Motor neuron (in vitro differentiated cells): ENCODE results near the gene RGS6. TPM values are rescaled to one million over a fixed set of nuclear protein-coding genes. Genes with fewer than 3 reads are reported as not detected.
A peak's percentile ranks its signal among the peaks of the same experiment; 100 is the strongest.

ENCODE experiments used
- ATAC-seq, 8 experiments: fragments of 200-7000 bp; cut with Tn5 transposase; replicated peaks in 6 of 8; 2 replicates each; pipeline ENCODE4 v1.8.0; 2021; ENCODE audit warnings: mild to moderate bottlenecking in 8 of 8, moderate library complexity in 8 of 8
- H3K27ac ChIP-seq, 2 donors: fragments of 250-450 bp; sonication (Bioruptor Pico); 2 replicates each; pipeline ENCODE4 v1.9.0; 2021; ENCODE audit warnings: antibody characterized with exemption in 2 of 2, mild to moderate bottlenecking in 2 of 2, moderate library complexity in 1 of 2
- H3K4me1 ChIP-seq, 2 donors: fragments of 250-450 bp; sonication (Bioruptor Pico); replicated peaks in 1 of 2; 2 replicates each; pipeline ENCODE4 v1.6.1; 2021; ENCODE audit warnings: antibody characterized with exemption in 2 of 2, mild to moderate bottlenecking in 2 of 2, moderate library complexity in 1 of 2
- H3K4me3 ChIP-seq, 5 donors: fragments of 250-450 bp; sonication (Bioruptor Pico); 2 replicates each; pipeline ENCODE4 v1.9.0; 2021; ENCODE audit warnings: antibody characterized with exemption in 5 of 5, mild to moderate bottlenecking in 5 of 5, moderate library complexity in 4 of 5
- WGBS, 10 experiments: fragments of 450-650 bp; shearing (Covaris generic); methylation state at CpG; one replicate each; pipeline ENCODE4 v1.0.0; 2022; 5-methylcytosine and 5-hydroxymethylcytosine counted together
- in situ Hi-C, 9 experiments: fragments of 400-800 bp; cut with MboI; loops; one replicate each; pipeline ENCODE4 v1.15.0; 2021; ENCODE audit warnings: low sequenced_read_pairs in 9 of 9, low pct_unique_long_range_greater_than_20kb in 2 of 9; ENCODE audit not compliant: unreplicated experiment in 9 of 9
- total RNA-seq, 8 experiments: library from RNA; unstranded; fragments of 300-600 nt; gene quantifications; 2 replicates each; pipeline versions ENCODE4 v1.2.3 to v1.2.4, GENCODE V29; 2022

RGS6 gene
- total RNA-seq, 8 experiments from 2014 or later, result 0.22 to 15.5 (median 1.3) TPM

GRCh38 chr14:72515779-72516770 is 583.8 kb downstream of the RGS6 start:
- H3K4me1 ChIP-seq, result peaks cover 0 to 18% of the 10 kb centered on the region in 2 donors
- 33 to 100% (median 88%) methylated on average over 1 to 5 of the region's 11 CpGs; no CpG with 5 or more reads in 2 of the 10 experiments for WGBS, 10 experiments
- H3K4me3 ChIP-seq, result no peak overlapping the region
- H3K27ac ChIP-seq, result no peak overlapping the region
- in situ Hi-C loops, result loop anchor here in 8 of 9 experiments (5.0 to 25.0 kb wide), 6 partner anchors 371 to 429 kb away; partner anchors contain the start of gene DPF3 (in 3 of the 8)
- peak in 2 of 8 experiments; percentile 9 to 12 for ATAC-seq

- 0 to 80% (median 61%) methylated on average over 1 to 8 of the region's 11 CpGs; no CpG with 5 or more reads in 1 of the 10 experiments for WGBS, 10 experiments
- in situ Hi-C loops, result loop anchor here in 8 of 9 experiments (5.0 to 25.0 kb wide), 6 partner anchors 370 to 428 kb away; partner anchors contain the start of gene DPF3 (in 3 of the 8)
- no peak overlapping the region for H3K4me3 ChIP-seq
- ATAC-seq, result peak; percentile 76 to 88 (median 82)
- peaks cover 0 to 18% of the 10 kb centered on the region in 2 donors for H3K4me1 ChIP-seq
- H3K27ac ChIP-seq, result no peak overlapping the region
Measured at GRCh38 chr14:72516936-72517700, 584.9 kb downstream of the RGS6 start.

DNA sequence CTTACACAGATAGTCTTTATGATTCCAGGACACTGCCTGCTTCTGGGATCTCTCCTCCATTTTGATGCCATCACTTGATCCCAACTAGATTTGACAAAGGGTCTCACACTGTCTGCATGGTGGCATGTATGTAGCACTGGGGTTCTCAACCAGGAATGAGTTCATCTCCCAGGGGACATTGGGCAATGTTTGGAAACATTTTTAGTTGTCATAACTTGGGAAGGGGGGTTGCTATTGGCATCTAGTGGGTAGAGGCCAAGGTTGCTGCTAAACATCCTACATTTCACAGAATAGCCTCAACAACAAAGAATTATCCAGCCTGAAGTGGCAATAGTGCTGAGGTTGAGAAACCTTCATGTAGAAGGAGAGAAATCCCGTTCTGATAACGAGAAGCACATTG is 585.5 kb downstream of the RGS6 start:
- no peak for ATAC-seq
- in situ Hi-C loops, result loop anchor here in 8 of 9 experiments (5.0 to 25.0 kb wide), 6 partner anchors 370 to 427 kb away; partner anchors contain the start of gene DPF3 (in 3 of the 8)

GRCh38 chr14:72518809-72519377 is 586.7 kb downstream of the RGS6 start:
- peaks cover 0 to 13% of the 10 kb centered on the region in 2 donors for H3K4me1 ChIP-seq
- WGBS, 10 experiments, result 66 to 100% (median 92%) methylated on average over 1 to 4 of the region's 4 CpGs; no CpG with 5 or more reads in 5 of the 10 experiments
- in situ Hi-C loops, result loop anchor here in 8 of 9 experiments (5.0 to 25.0 kb wide), 6 partner anchors 368 to 426 kb away; partner anchors contain the start of gene DPF3 (in 3 of the 8)
- no peak overlapping the region for H3K27ac ChIP-seq
- ATAC-seq, result no peak
- no peak overlapping the region for H3K4me3 ChIP-seq

More for the DNA sequence above, 585.5 kb downstream of the RGS6 start:
- Histone ChIP-seq H3K27ac (no peak overlapping the region), H3K4me3 (no peak overlapping the region), H3K4me1 (peaks cover 0 to 18% of the 10 kb centered on the region in 2 donors)
- WGBS, 10 experiments, result 27 to 83% (median 65%) methylated on average over 2 of the region's 2 CpGs; no CpG with 5 or more reads in 4 of the 10 experiments

DNA sequence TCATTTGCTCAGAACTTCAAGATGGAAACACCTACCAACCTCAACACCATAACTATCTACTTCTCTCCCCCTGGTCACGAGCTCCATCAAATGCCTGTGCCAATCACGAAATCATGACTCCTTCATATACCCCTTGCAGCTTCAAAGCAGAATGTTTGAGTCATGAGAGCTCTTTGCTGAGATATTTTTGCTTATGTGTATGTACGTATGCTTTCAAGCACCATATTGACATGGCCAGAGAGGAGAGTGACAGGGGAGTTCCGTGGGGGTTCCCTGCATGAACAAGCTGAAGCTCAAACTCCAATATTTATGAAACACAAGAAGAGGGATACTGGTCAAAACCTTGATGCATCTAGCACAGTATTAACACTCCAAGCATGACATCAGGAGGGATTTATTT is 587.3 kb downstream of the RGS6 start:
- in situ Hi-C loops, result loop anchor here in 8 of 9 experiments (5.0 to 25.0 kb wide), 6 partner anchors 368 to 425 kb away; partner anchors contain the start of gene DPF3 (in 3 of the 8)
- no peak overlapping the region for H3K4me3 ChIP-seq
- ATAC-seq, result no peak
- H3K4me1 ChIP-seq, result peaks cover 0 to 9% of the 10 kb centered on the region in 2 donors
- H3K27ac ChIP-seq, result no peak overlapping the region
- 38 to 100% (median 74%) methylated on average over 1 to 4 of the region's 4 CpGs for WGBS, 10 experiments

DNA sequence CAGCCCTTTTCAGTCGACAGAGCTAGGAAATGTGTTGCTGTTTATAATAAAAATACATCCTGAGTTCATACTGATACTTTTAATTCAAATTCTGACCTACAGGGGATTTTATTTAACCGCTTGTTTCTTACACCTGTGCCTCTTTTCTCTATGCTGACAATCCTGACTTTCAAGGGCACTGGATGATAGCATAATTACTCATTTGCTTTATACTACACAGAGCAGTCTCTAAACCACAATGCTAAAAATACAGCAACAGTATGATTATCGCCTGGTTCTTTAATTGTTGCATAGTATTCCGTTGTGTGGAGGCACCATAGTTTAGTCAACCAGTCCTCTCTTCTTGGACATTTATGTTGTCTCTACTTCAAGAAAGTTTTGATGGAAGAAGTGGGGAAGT is 588.8 kb downstream of the RGS6 start:
- H3K4me1 ChIP-seq, result peaks cover 0 to 3% of the 10 kb centered on the region in 2 donors
- no peak overlapping the region for H3K4me3 ChIP-seq
- in situ Hi-C loops, result loop anchor here in 4 of 9 experiments (5.0 to 25.0 kb wide), 3 partner anchors 366 to 391 kb away; partner anchors contain the start of gene DPF3 (in 2 of the 4)
- no peak overlapping the region for H3K27ac ChIP-seq
- no peak for ATAC-seq
- 23 to 87% (median 69%) methylated on average over 3 to 4 of the region's 4 CpGs; no CpG with 5 or more reads in 1 of the 10 experiments for WGBS, 10 experiments

- H3K27ac ChIP-seq, result no peak overlapping the region
- in situ Hi-C loops, result loop anchor here in 4 of 9 experiments (5.0 to 25.0 kb wide), 3 partner anchors 365 to 390 kb away; partner anchors contain the start of gene DPF3 (in 2 of the 4)
- no peak for ATAC-seq
- 58 to 100% (median 89%) methylated on average over 1 to 8 of the region's 8 CpGs; no CpG with 5 or more reads in 1 of the 10 experiments for WGBS, 10 experiments
- peaks cover 0 to under 1% of the 10 kb centered on the region in 2 donors for H3K4me1 ChIP-seq
- H3K4me3 ChIP-seq, result no peak overlapping the region
Measured at GRCh38 chr14:72521968-72522741, 589.9 kb downstream of the RGS6 start.

DNA sequence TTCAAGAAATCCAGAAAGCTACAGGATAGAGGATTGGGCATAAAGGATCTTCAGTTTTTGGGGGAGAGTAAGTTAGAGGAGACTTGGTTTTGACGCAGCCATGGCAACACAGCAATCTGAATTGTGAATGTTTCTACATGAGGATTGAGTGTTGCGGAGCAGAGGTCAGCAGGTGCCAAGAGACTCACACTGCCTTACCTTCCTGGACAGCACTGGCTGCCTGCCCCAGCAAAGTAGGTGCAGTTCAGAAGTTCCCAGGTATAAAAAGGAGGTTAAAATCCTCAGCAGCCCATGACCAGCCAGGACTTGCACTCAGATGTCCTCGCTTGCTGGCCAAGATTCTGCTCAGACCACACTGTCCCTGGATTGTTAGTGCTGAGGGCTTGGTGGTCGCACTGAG is 590.6 kb downstream of the RGS6 start:
- in situ Hi-C loops, result loop anchor here in 4 of 9 experiments (5.0 to 25.0 kb wide), 3 partner anchors 364 to 389 kb away; partner anchors contain the start of gene DPF3 (in 2 of the 4)
- WGBS, 10 experiments, result 40 to 100% (median 95%) methylated on average over 1 to 4 of the region's 4 CpGs; no CpG with 5 or more reads in 1 of the 10 experiments
- Histone ChIP-seq H3K27ac (no peak overlapping the region), H3K4me1 (no peaks in the 10 kb centered on the region), H3K4me3 (no peak overlapping the region)
- ATAC-seq, result no peak

DNA sequence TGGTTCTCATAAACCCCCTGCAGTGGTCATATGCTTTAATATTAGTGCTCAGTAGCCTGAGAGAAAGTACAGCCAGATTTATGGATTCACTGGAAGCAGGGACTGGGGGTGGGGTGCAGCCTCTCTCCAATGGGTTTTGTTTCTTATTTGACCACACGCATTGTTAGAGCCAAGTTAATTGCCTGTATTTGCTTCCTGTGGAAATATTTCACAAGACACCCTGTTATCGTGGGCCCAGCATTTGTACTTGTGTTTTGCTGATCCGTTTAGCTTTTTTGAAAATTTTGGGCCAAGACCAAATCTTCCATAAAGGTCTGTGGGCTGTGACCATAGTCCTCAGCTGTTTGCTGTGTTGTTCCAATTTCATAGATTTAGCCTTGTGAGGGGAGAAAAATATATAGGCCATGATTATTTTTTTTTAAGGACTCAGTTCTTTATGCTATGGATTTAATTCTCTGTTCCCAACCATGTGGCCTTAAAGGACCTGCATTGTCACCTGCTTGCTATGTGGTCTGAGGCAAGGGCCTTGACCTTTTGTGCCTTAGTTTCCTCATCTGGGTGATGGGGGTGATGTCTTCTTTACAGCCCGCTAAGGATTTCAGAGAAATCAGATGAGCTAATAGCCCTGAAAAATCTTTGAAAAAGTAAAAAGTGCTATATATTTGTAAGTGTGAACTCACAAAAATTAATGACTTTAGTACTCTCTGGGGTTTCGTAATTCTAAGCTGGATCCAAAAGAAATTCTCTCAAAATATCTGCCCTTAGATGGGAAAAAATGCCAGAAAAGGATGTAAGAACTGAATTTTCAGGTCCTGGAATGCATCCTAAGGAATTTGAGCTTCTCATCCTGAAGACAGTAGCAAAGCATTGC is 591.4 kb downstream of the RGS6 start:
- peaks cover 6 to 7% of the 10 kb centered on the region in 2 donors for H3K4me1 ChIP-seq
- no peak overlapping the region for H3K27ac ChIP-seq
- ATAC-seq, result no peak
- 70 to 94% (median 83%) methylated on average over 2 to 5 of the region's 5 CpGs; no CpG with 5 or more reads in 1 of the 10 experiments for WGBS, 10 experiments
- in situ Hi-C loops, result loop anchor here in 4 of 9 experiments (5.0 to 25.0 kb wide), 3 partner anchors 364 to 389 kb away; partner anchors contain the start of gene DPF3 (in 2 of the 4)
- no peak overlapping the region for H3K4me3 ChIP-seq

GRCh38 chr14:72524295-72524629 is 592.0 kb downstream of the RGS6 start:
- no peak overlapping the region for H3K4me3 ChIP-seq
- in situ Hi-C loops, result loop anchor here in 4 of 9 experiments (5.0 to 25.0 kb wide), 3 partner anchors 363 to 388 kb away; partner anchors contain the start of gene DPF3 (in 2 of the 4)
- peaks cover 12 to 13% of the 10 kb centered on the region in 2 donors for H3K4me1 ChIP-seq
- no peak overlapping the region for H3K27ac ChIP-seq
- ATAC-seq, result no peak
